Keratinocyte (primary cell): ENCODE data around the gene PSMB11. TPM values are rescaled to one million over a fixed set of nuclear protein-coding genes. Genes with fewer than 3 reads are reported as not detected.
"Not testable (repeated sequence)": the region's sequence is repeated elsewhere in the genome, so short reads cannot be mapped to it uniquely, and the experiment has no call there.

Source experiments
- DNase-seq: peaks from one replicate; pipeline ENCODE4 v3.0.0-alpha.2; 2011; ENCODE audit warnings: low read depth, missing footprints, low spot score
- FAIRE-seq: peaks from 2 replicates; lab custom pipeline; 2011; peaks lifted over from hg19 to GRCh38; lab: Jason Lieb, UNC
- H2AFZ ChIP-seq: 2 replicates; pipeline ENCODE4 v1.6.0; 2012; ENCODE audit warnings: low read length, control low read depth, inconsistent platforms; ENCODE audit not compliant: control insufficient read depth
- H3K27ac ChIP-seq: 2 replicates; pipeline ENCODE4 v1.5.1; 2011; ENCODE audit warnings: low read length; ENCODE audit not compliant: control insufficient read depth, insufficient read depth
- H3K27me3 ChIP-seq: 3 replicates; pipeline ENCODE4 v1.6.0; 2011; ENCODE audit warnings: low read length; ENCODE audit not compliant: control insufficient read depth, insufficient read depth; ENCODE audit errors: extremely low read depth
- H3K36me3 ChIP-seq, 2 experiments: 2 replicates in 1 of 2; 3 replicates in 1 of 2; pipeline ENCODE4 v1.5.1; 2011; ENCODE audit warnings: low read length in 2 of 2, mild to moderate bottlenecking in 1 of 2; ENCODE audit not compliant: control insufficient read depth in 2 of 2, insufficient read depth in 2 of 2; ENCODE audit errors: extremely low read depth in 1 of 2
- H3K4me1 ChIP-seq: 3 replicates; pipeline ENCODE4 v1.5.1; 2011; ENCODE audit warnings: low read length; ENCODE audit not compliant: control insufficient read depth, insufficient read depth; ENCODE audit errors: extremely low read depth
- H3K4me2 ChIP-seq: 3 replicates; pipeline ENCODE4 v1.6.0; 2011; ENCODE audit warnings: low read depth, low read length; ENCODE audit not compliant: control insufficient read depth, insufficient read depth; ENCODE audit errors: extremely low read depth
- H3K4me3 ChIP-seq, 3 experiments: fragments of 200-600 bp in 1 of 3; sonication (generic) in 1 of 3; 2 replicates in 2 of 3; 3 replicates in 1 of 3; pipeline ENCODE4 v1.5.1; 2011 to 2016; ENCODE audit warnings: low read length in 3 of 3, mild to moderate bottlenecking in 3 of 3, control low read depth in 2 of 3, inconsistent platforms in 1 of 3, low read depth in 1 of 3, mixed read lengths in 1 of 3, mixed run types in 1 of 3, moderate library complexity in 1 of 3; ENCODE audit not compliant: control insufficient read depth in 2 of 3, insufficient read depth in 2 of 3; ENCODE audit errors: extremely low read depth in 1 of 3
- H3K79me2 ChIP-seq: 2 replicates; pipeline ENCODE4 v1.6.0; 2012; ENCODE audit warnings: low read length; ENCODE audit not compliant: control insufficient read depth, insufficient read depth
- H3K9ac ChIP-seq: 3 replicates; pipeline ENCODE4 v1.6.0; 2011; ENCODE audit warnings: low read length; ENCODE audit not compliant: control insufficient read depth, insufficient read depth; ENCODE audit errors: extremely low read depth
- H3K9me1 ChIP-seq: 3 replicates; pipeline ENCODE4 v1.6.0; 2011; ENCODE audit warnings: low read length; ENCODE audit not compliant: control insufficient read depth, insufficient read depth; ENCODE audit errors: extremely low read depth
- H3K9me3 ChIP-seq: 2 replicates; pipeline ENCODE4 v1.5.1; 2012; ENCODE audit warnings: low read depth, low read length; ENCODE audit not compliant: control insufficient read depth
- H4K20me1 ChIP-seq: 3 replicates; pipeline ENCODE4 v1.6.0; 2011; ENCODE audit warnings: low read length; ENCODE audit not compliant: control insufficient read depth, insufficient read depth; ENCODE audit errors: extremely low read depth
- CTCF ChIP-seq, 3 experiments: IDR thresholded peaks in 1 of 3; conservative IDR thresholded peaks in 1 of 3; optimal IDR thresholded peaks in 1 of 3; 2 replicates in 2 of 3; 3 replicates in 1 of 3; pipeline versions ENCODE3 to v1.5.1; 2011; ENCODE audit warnings: low read length in 3 of 3, mild to moderate bottlenecking in 3 of 3, moderate library complexity in 2 of 3, control low read depth in 1 of 3, inconsistent platforms in 1 of 3; ENCODE audit not compliant: insufficient read depth in 2 of 3; ENCODE audit errors: extremely low read depth in 1 of 3
- EZH2 ChIP-seq: IDR thresholded peaks from one replicate; pipeline ENCODE4 v1.6.1; 2012; ENCODE audit warnings: inconsistent platforms, mild to moderate bottlenecking, low read length, moderate library complexity
- dilution Hi-C: fragments of 300-500 bp; cut with MboI; formaldehyde crosslinking; loops from one replicate; pipeline ENCODE4 v1.7.0; 2020; ENCODE audit warnings: low sequenced_read_pairs; ENCODE audit not compliant: extremely low pct_ligation_motif_present
- polyA plus RNA-seq, 5 experiments: library from polyadenylated mRNA; depleted of rRNA in 3 of 5; stranded (reverse) in 3 of 5; stranded (forward) in 1 of 5; unstranded in 1 of 5; fragments of >200 nt; gene quantifications; 1 replicate in 1 of 5; 2 replicates in 3 of 5; 3 replicates in 1 of 5; pipeline versions ENCODE4 v1.2.1 to v1.2.3, GENCODE V29; 2011 to 2012; ENCODE audit warnings: missing spikeins in 2 of 5, low read depth in 1 of 5, low replicate concordance in 1 of 5

PSMB11 gene
- polyA plus RNA-seq, 1 donor (not counting 4 experiments of a cell fraction or from before 2014, with no cell fraction given) = not detected

GRCh38 chr14:23013054-23013748 is 28.8 kb upstream of the PSMB11 start:
- Histone ChIP-seq H3K36me3 (no peaks in the 10 kb centered on the region), H3K4me1 (peaks cover 15% of the 10 kb centered on the region), H3K9me1 (no peaks in the 10 kb centered on the region), H4K20me1 (no peaks in the 10 kb centered on the region), H3K4me3 (no peak overlapping the region), H3K4me2 (no peak overlapping the region), H3K79me2 (no peaks in the 10 kb centered on the region), H3K27me3 (no peaks in the 10 kb centered on the region), H3K9ac (no peak overlapping the region), H2AFZ (no peak overlapping the region), H3K27ac (no peak overlapping the region), H3K9me3 (no peaks in the 10 kb centered on the region)
- FAIRE-seq (no peak), DNase-seq (no peak)
- dilution Hi-C loops = no loop called here
- no peak for TF ChIP-seq CTCF (optimal IDR thresholded peaks at IDR 0.05 in 1 of 3, IDR thresholded peaks at IDR 0.05 in 1 of 3, conservative IDR thresholded peaks at IDR 0.05 in 1 of 3; ENCODE audit: extremely low read depth in 1 of 3, insufficient read depth in 2 of 3, low read length in 3 of 3)

- dilution Hi-C loops, H4K20me1 ChIP-seq, H3K27ac ChIP-seq, H3K4me3 ChIP-seq, H3K9ac ChIP-seq, FAIRE-seq, H3K27me3 ChIP-seq, H2AFZ ChIP-seq, H3K9me1 ChIP-seq, DNase-seq, H3K36me3 ChIP-seq, H3K9me3 ChIP-seq, H3K79me2 ChIP-seq, H3K4me2 ChIP-seq: not testable (repeated sequence)
- H3K4me1 ChIP-seq = peaks cover 13% of the 10 kb centered on the region
These were observed 28.3 kb upstream of the PSMB11 start for GRCh38 chr14:23013749-23014054.

GRCh38 chr14:23015618-23016017 is 26.4 kb upstream of the PSMB11 start:
- H3K79me2 ChIP-seq = no peaks in the 10 kb centered on the region
- dilution Hi-C loops = no loop called here
- FAIRE-seq (no peak), DNase-seq (no peak)
- no peaks in the 10 kb centered on the region for H4K20me1 ChIP-seq
- no peak overlapping the region for H3K27ac ChIP-seq
- H3K4me2 ChIP-seq = no peak overlapping the region
- no peak overlapping the region for H2AFZ ChIP-seq
- no peak overlapping the region for H3K4me3 ChIP-seq
- no peaks in the 10 kb centered on the region for H3K9me3 ChIP-seq
- H3K27me3 ChIP-seq = no peaks in the 10 kb centered on the region
- no peaks in the 10 kb centered on the region for H3K4me1 ChIP-seq
- no peaks in the 10 kb centered on the region for H3K36me3 ChIP-seq
- no peaks in the 10 kb centered on the region for H3K9me1 ChIP-seq
- TF ChIP-seq EZH2 = no peak
- TF ChIP-seq CTCF (optimal IDR thresholded peaks at IDR 0.05 in 1 of 3, IDR thresholded peaks at IDR 0.05 in 1 of 3, conservative IDR thresholded peaks at IDR 0.05 in 1 of 3; ENCODE audit: extremely low read depth in 1 of 3, insufficient read depth in 2 of 3, low read length in 3 of 3) = no peak
- H3K9ac ChIP-seq = no peak overlapping the region
